Endothelial cell of umbilical vein (primary cell): ENCODE results near the gene DEGS2.

Experiments
- EZH2 ChIP-seq: IDR thresholded peaks from 2 replicates; pipeline ENCODE4 v1.6.1; 2012; ENCODE audit warnings: borderline replicate concordance, low read depth, mild to moderate bottlenecking, moderate library complexity, low read length, inconsistent platforms; ENCODE audit not compliant: severe bottlenecking
- FOS ChIP-seq: IDR thresholded peaks from 2 replicates; pipeline ENCODE4 v1.6.1; 2011; ENCODE audit warnings: mild to moderate bottlenecking, low read length, moderate library complexity, borderline replicate concordance; ENCODE audit not compliant: insufficient read depth
- MYC ChIP-seq: IDR thresholded peaks from one replicate; pipeline ENCODE4 v1.6.1; 2011; ENCODE audit warnings: mild to moderate bottlenecking, low read depth, low read length
- POLR2A ChIP-seq: IDR thresholded peaks from 2 replicates; pipeline ENCODE4 v1.6.1; 2012; ENCODE audit warnings: low read depth, mild to moderate bottlenecking, control low read depth, low read length
- POLR2AphosphoS5 ChIP-seq: IDR thresholded peaks from 2 replicates; pipeline ENCODE4 v1.6.1; 2012; ENCODE audit warnings: low read depth, mild to moderate bottlenecking, control low read depth, low read length, moderate library complexity; ENCODE audit not compliant: insufficient read depth
- TF ChIP-seq, protein P1 (sequence below), 2 donors: IDR thresholded peaks; 1 replicate in 1 of 2; 2 replicates in 1 of 2; pipeline ENCODE4 v1.5.1; 2011; ENCODE audit warnings: low read length in 2 of 2, mild to moderate bottlenecking in 2 of 2, moderate library complexity in 2 of 2, control low read depth in 1 of 2, inconsistent platforms in 1 of 2, low read depth in 1 of 2; ENCODE audit not compliant: insufficient read depth in 1 of 2; ENCODE audit errors: extremely low read depth in 1 of 2
- TF ChIP-seq, protein P2 (sequence below): IDR thresholded peaks from 2 replicates; pipeline ENCODE4 v1.6.1; 2011; ENCODE audit not compliant: insufficient read depth, insufficient read length

DNA sequence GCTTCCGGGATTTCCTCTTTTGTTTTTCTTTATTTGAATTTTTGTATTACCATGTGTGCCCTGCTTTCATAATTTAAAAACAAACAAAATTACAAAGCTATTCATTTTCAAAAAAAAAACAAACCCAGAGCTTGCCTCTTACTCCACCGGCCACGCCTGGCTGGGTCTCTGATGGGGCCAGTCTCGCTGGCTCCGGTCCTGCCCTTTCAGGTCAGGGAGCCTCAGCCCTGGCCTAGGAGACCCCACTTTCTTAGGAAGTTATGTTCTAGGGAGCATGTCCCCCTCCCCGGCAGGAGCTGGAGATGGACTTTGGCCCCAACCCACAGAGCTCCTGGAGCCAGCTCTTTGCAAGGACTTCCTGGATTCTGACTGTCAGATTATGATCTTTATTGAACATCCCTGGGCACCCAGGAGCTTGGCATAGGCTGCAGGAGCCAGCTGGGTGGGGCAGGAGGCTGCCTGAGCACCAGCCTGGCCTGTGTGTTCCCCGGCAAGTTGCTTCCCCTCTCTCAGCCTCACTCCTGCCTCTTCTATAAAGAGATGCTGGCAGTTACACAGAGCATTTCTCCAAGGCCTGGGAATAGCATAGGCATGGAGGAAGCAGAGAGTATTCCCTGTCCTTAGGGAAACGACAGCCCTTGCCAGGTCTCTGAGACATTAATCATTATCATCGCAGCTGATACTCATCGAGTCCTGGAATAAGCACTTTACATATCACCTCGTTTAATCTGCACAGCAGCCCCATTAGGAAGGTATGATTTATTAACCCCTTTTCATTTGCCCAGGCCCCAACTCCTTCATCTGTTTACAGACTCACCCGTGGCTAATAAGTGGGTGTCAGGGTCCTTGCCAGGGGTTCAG is 3.5 kb downstream of the DEGS2 start:
- TF ChIP-seq POLR2A (no peak), POLR2AphosphoS5 (no peak), EZH2 (no peak), MYC (no peak), FOS (no peak)
- TF ChIP-seq, protein P1, sequence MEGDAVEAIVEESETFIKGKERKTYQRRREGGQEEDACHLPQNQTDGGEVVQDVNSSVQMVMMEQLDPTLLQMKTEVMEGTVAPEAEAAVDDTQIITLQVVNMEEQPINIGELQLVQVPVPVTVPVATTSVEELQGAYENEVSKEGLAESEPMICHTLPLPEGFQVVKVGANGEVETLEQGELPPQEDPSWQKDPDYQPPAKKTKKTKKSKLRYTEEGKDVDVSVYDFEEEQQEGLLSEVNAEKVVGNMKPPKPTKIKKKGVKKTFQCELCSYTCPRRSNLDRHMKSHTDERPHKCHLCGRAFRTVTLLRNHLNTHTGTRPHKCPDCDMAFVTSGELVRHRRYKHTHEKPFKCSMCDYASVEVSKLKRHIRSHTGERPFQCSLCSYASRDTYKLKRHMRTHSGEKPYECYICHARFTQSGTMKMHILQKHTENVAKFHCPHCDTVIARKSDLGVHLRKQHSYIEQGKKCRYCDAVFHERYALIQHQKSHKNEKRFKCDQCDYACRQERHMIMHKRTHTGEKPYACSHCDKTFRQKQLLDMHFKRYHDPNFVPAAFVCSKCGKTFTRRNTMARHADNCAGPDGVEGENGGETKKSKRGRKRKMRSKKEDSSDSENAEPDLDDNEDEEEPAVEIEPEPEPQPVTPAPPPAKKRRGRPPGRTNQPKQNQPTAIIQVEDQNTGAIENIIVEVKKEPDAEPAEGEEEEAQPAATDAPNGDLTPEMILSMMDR (IDR thresholded peaks at IDR 0.05; ENCODE audit: extremely low read depth in 1 of 2, insufficient read depth in 1 of 2, low read depth in 1 of 2, low read length in 2 of 2), result no peak
- TF ChIP-seq, protein P2, sequence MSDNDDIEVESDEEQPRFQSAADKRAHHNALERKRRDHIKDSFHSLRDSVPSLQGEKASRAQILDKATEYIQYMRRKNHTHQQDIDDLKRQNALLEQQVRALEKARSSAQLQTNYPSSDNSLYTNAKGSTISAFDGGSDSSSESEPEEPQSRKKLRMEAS, result no peak
